SK-N-SH (cell line): ENCODE results near the gene PAMR1. TPM values are rescaled to one million over a fixed set of nuclear protein-coding genes. Genes with fewer than 3 reads are reported as not detected.
"Not testable (repeated sequence)": the region's sequence is repeated elsewhere in the genome, so short reads cannot be mapped to it uniquely, and the experiment has no call there.

ENCODE experiments used
- CTCF ChIA-PET: fragments of 300-600, 350-600 bp; formaldehyde crosslinking; extraction: SDS; loops from one replicate; lab custom pipeline; 2021; lab: Yijun Ruan, JAX
- POLR2A ChIA-PET: fragments of 350-600 bp; sonication (Branson Sonifier 250); formaldehyde crosslinking; extraction: SDS; loops from one replicate; lab custom pipeline; 2020; ENCODE audit warnings: antibody characterized with exemption, inconsistent platforms; lab: Yijun Ruan, JAX
- DNase-seq: peaks from one replicate; pipeline ENCODE4 v3.0.0; 2012
- H2AFZ ChIP-seq: fragments of 200-600 bp; sonication (generic); 2 replicates; pipeline ENCODE4 v1.8.1; 2016; ENCODE audit warnings: antibody characterized with exemption, mild to moderate bottlenecking, low read depth
- H3F3A ChIP-seq: fragments of 200-600 bp; sonication (generic); replicated peaks from 2 replicates; pipeline ENCODE3; 2016; ENCODE audit warnings: antibody characterized with exemption, mild to moderate bottlenecking; ENCODE audit not compliant: insufficient read depth
- H3K27ac ChIP-seq, 2 experiments: fragments of 200-500 bp in 1 of 2; fragments of 200-600 bp in 1 of 2; sonication (Bioruptor generic) in 1 of 2; sonication (generic), shearing (Covaris generic) in 1 of 2; 2 replicates each; pipeline versions ENCODE4 v1.5.1 to v1.6.1; 2014 to 2016; ENCODE audit warnings: low read depth in 2 of 2, inconsistent platforms in 1 of 2, low read length in 1 of 2, mild to moderate bottlenecking in 1 of 2, mixed read lengths in 1 of 2
- H3K27me3 ChIP-seq: fragments of 200-600 bp; sonication (generic), shearing (Covaris generic); 2 replicates; pipeline ENCODE4 v1.6.1; 2016; ENCODE audit warnings: mixed run types; ENCODE audit not compliant: insufficient read depth
- H3K36me3 ChIP-seq, 2 experiments: fragments of 200-500 bp in 1 of 2; fragments of 200-600 bp in 1 of 2; sonication (Bioruptor generic) in 1 of 2; sonication (generic) in 1 of 2; replicated peaks in 1 of 2; 2 replicates each; pipeline versions ENCODE3 to v1.5.1; 2014 to 2016; ENCODE audit warnings: low read length in 1 of 2, mild to moderate bottlenecking in 1 of 2; ENCODE audit not compliant: insufficient read depth in 2 of 2, control insufficient read depth in 1 of 2
- H3K4me1 ChIP-seq, 2 experiments: fragments of 200-500 bp in 1 of 2; fragments of 200-600 bp in 1 of 2; sonication (Bioruptor generic) in 1 of 2; sonication (generic), shearing (Covaris generic) in 1 of 2; 2 replicates each; pipeline versions ENCODE4 v1.5.1 to v1.6.1; 2014 to 2016; ENCODE audit warnings: low read depth in 1 of 2, low read length in 1 of 2, mixed run types in 1 of 2; ENCODE audit not compliant: insufficient read depth in 2 of 2, control insufficient read depth in 1 of 2
- H3K4me2 ChIP-seq: fragments of 200-600 bp; sonication (generic), shearing (Covaris generic); 2 replicates; pipeline ENCODE4 v1.6.1; 2017; ENCODE audit warnings: mixed run types
- H3K4me3 ChIP-seq, 2 experiments: fragments of 200-500 bp in 1 of 2; fragments of 200-600 bp in 1 of 2; sonication (Bioruptor generic) in 1 of 2; sonication (generic), shearing (Covaris generic) in 1 of 2; 2 replicates each; pipeline versions ENCODE4 v1.5.1 to v1.8.1; 2014 to 2016; ENCODE audit warnings: low read depth in 2 of 2, inconsistent platforms in 1 of 2, low read length in 1 of 2, mild to moderate bottlenecking in 1 of 2, mixed read lengths in 1 of 2, moderate library complexity in 1 of 2
- H3K79me2 ChIP-seq: fragments of 200-600 bp; sonication (generic); 2 replicates; pipeline ENCODE4 v1.8.1; 2017; ENCODE audit warnings: mild to moderate bottlenecking; ENCODE audit not compliant: insufficient read depth
- H3K9ac ChIP-seq: fragments of 200-600 bp; sonication (generic); 2 replicates; pipeline ENCODE4 v1.6.1; 2017; ENCODE audit warnings: mixed run types
- H3K9me2 ChIP-seq: fragments of 200-600 bp; sonication (generic); 2 replicates; pipeline ENCODE4 v1.6.1; 2017; ENCODE audit warnings: mixed run types
- H3K9me3 ChIP-seq: fragments of 200-600 bp; sonication (generic); 2 replicates; pipeline ENCODE4 v1.6.1; 2017; ENCODE audit warnings: mixed run types, mild to moderate bottlenecking, moderate library complexity
- H4K20me1 ChIP-seq: fragments of 200-600 bp; sonication (generic); 2 replicates; pipeline ENCODE4 v1.6.1; 2017; ENCODE audit warnings: mild to moderate bottlenecking, mixed run types; ENCODE audit not compliant: insufficient read depth
- CHD2 ChIP-seq: fragments of 150-350 bp; IDR thresholded peaks from 2 replicates; pipeline ENCODE4 v1.6.1; 2018; ENCODE audit warnings: low read length; ENCODE audit not compliant: partially characterized antibody
- CTCF ChIP-seq: fragments of 200-600 bp; sonication (generic); IDR thresholded peaks from 2 replicates; pipeline ENCODE4 v1.6.1; 2017; ENCODE audit warnings: antibody characterized with exemption, mild to moderate bottlenecking, moderate library complexity
- ELF1 ChIP-seq: IDR thresholded peaks from 2 replicates; pipeline ENCODE4 v1.4.0; 2012
- EZH2phosphoT487 ChIP-seq: fragments of 200-600 bp; sonication (generic); IDR thresholded peaks from 2 replicates; pipeline ENCODE4 v1.6.1; 2017; ENCODE audit warnings: low read depth, mixed run types, mild to moderate bottlenecking, antibody characterized with exemption, moderate library complexity, borderline replicate concordance
- GABPA ChIP-seq: IDR thresholded peaks from 2 replicates; pipeline ENCODE4 v1.4.0; 2012; ENCODE audit warnings: low read depth, mild to moderate bottlenecking
- JUND ChIP-seq: IDR thresholded peaks from 2 replicates; pipeline ENCODE4 v1.4.0; 2012
- MEF2A ChIP-seq: IDR thresholded peaks from 2 replicates; pipeline ENCODE4 v1.4.0; 2012; ENCODE audit warnings: low read depth, borderline replicate concordance
- NFIC ChIP-seq: IDR thresholded peaks from 2 replicates; pipeline ENCODE4 v1.4.0; 2012; ENCODE audit warnings: borderline replicate concordance
- NRF1 ChIP-seq: IDR thresholded peaks from 2 replicates; pipeline ENCODE4 v1.6.1; 2012; ENCODE audit warnings: low read depth, mild to moderate bottlenecking, low read length
- PBX3 ChIP-seq: IDR thresholded peaks from 2 replicates; pipeline ENCODE4; 2012
- POLR2AphosphoS5 ChIP-seq: IDR thresholded peaks from 2 replicates; pipeline ENCODE4 v1.6.1; 2012; ENCODE audit warnings: low read depth, low read length
- RAD21 ChIP-seq: IDR thresholded peaks from 2 replicates; pipeline ENCODE4 v1.6.1; 2012; ENCODE audit warnings: mild to moderate bottlenecking, low read length
- REST ChIP-seq: IDR thresholded peaks from 2 replicates; pipeline ENCODE4 v1.6.1; 2012; ENCODE audit warnings: mild to moderate bottlenecking, low read depth, low read length, moderate library complexity
- RFX5 ChIP-seq: IDR thresholded peaks from 2 replicates; pipeline ENCODE4 v1.6.1; 2012; ENCODE audit warnings: mild to moderate bottlenecking, improper control_type of control experiment, low read length
- RXRA ChIP-seq: IDR thresholded peaks from 2 replicates; pipeline ENCODE4 v1.4.0; 2012; ENCODE audit warnings: low read depth, mild to moderate bottlenecking, borderline replicate concordance
- TAF1 ChIP-seq: IDR thresholded peaks from 2 replicates; pipeline ENCODE4 v1.6.1; 2012; ENCODE audit warnings: low read depth, mild to moderate bottlenecking, low read length, moderate library complexity, borderline replicate concordance
- USF2 ChIP-seq: fragments of 150-350 bp; IDR thresholded peaks from 2 replicates; pipeline ENCODE4 v1.6.1; 2017; ENCODE audit warnings: antibody characterized with exemption, low read length, low read depth, borderline replicate concordance
- YY1 ChIP-seq: IDR thresholded peaks from 2 replicates; pipeline ENCODE4 v1.4.0; 2012; ENCODE audit warnings: low read depth, mild to moderate bottlenecking
- ZBTB33 ChIP-seq: IDR thresholded peaks from 2 replicates; pipeline ENCODE4 v1.4.0; 2012; ENCODE audit warnings: low read depth, borderline replicate concordance
- WGBS: methylation state at CpG from one replicate; pipeline ENCODE4 v1.1.6; 2017; ENCODE audit warnings: low lambda C conversion rate; 5-methylcytosine and 5-hydroxymethylcytosine counted together
- polyA plus RNA-seq, 3 experiments: library from polyadenylated mRNA; depleted of rRNA; stranded (reverse); fragments of >200 nt; gene quantifications; 2 replicates each; pipeline ENCODE4 v1.2.3, GENCODE V29; 2012

Gene PAMR1
- polyA plus RNA-seq, 1 of the 3 experiments (the other 2 are of a cell fraction), result 0.31 TPM

- WGBS, result 94% methylated on average over 7 of the region's 7 CpGs
- POLR2A ChIA-PET, result no interaction called here
- Histone ChIP-seq H3F3A (no peaks in the 10 kb centered on the region), H3K4me1 (peaks cover 0 to 22% of the 10 kb centered on the region in 2 experiments; a peak in 3 of 4 replicates), H3K9me3 (no peaks in the 10 kb centered on the region), H3K9ac (no peak overlapping the region), H3K79me2 (no peaks in the 10 kb centered on the region), H3K4me3 (no peak overlapping the region), H3K27ac (no peak overlapping the region), H3K27me3 (no peaks in the 10 kb centered on the region), H3K4me2 (no peak overlapping the region), H3K36me3 (no peaks in the 10 kb centered on the region), H3K9me2 (no peaks in the 10 kb centered on the region), H4K20me1 (no peaks in the 10 kb centered on the region), H2AFZ (no peak overlapping the region)
- CTCF ChIA-PET, result interaction anchor here (1.1 to 1.4 kb wide), 2 partner anchors 9 to 38 kb away, joined by 3 to 4 read pairs; no protein-coding TSS in a partner anchor
- DNase-seq, result no peak
- TF ChIP-seq REST, result no peak
- no peak for TF ChIP-seq POLR2AphosphoS5
- no peak for TF ChIP-seq ZBTB33
- TF ChIP-seq RXRA, result no peak
- TF ChIP-seq ELF1, result no peak
- TF ChIP-seq JUND, result no peak
- TF ChIP-seq RAD21, result no peak
- no peak for TF ChIP-seq CTCF
- TF ChIP-seq YY1, result no peak
- TF ChIP-seq MEF2A, result no peak
- no peak for TF ChIP-seq GABPA
- no peak for TF ChIP-seq CHD2
- no peak for TF ChIP-seq USF2
- no peak for TF ChIP-seq TAF1
- TF ChIP-seq NFIC, result no peak
- TF ChIP-seq EZH2phosphoT487, result no peak
- TF ChIP-seq PBX3, result no peak
- no peak for TF ChIP-seq NRF1
- no peak for TF ChIP-seq RFX5
Observed at GRCh38 chr11:35523331-35523768, 2.1 kb downstream of the PAMR1 start.

- DNase-seq, H2AFZ ChIP-seq, H3K9ac ChIP-seq, H3K9me2 ChIP-seq, H3K4me3 ChIP-seq, H3K79me2 ChIP-seq, H3K27me3 ChIP-seq, H3K27ac ChIP-seq, H3F3A ChIP-seq, H4K20me1 ChIP-seq, H3K4me2 ChIP-seq, H3K9me3 ChIP-seq, POLR2A ChIA-PET, H3K36me3 ChIP-seq: not testable (repeated sequence)
- CTCF ChIA-PET, result interaction anchor here (1.9 kb wide), 1 partner anchor 35 kb away, joined by 7 read pairs; no protein-coding TSS in a partner anchor
- 81% methylated on average over 5 of the region's 5 CpGs for WGBS
- peaks cover 0 to 22% of the 10 kb centered on the region in 2 experiments; a peak in 3 of 4 replicates for H3K4me1 ChIP-seq
Observed at GRCh38 chr11:35522091-35522490, 3.3 kb downstream of the PAMR1 start.
